AG09309 (cell line): ENCODE measurements around the gene ADI1.

Experiments used
- DNase-seq: peaks from one replicate; pipeline ENCODE4 v3.0.0-alpha.2; 2010; ENCODE audit warnings: low read depth
- H3K4me3 ChIP-seq: 2 replicates; pipeline ENCODE4 v1.5.1; 2011; ENCODE audit warnings: mild to moderate bottlenecking, low read depth, low read length, moderate library complexity; ENCODE audit not compliant: control insufficient read depth
- TF ChIP-seq, protein P1 (sequence below): IDR thresholded peaks from 2 replicates; pipeline ENCODE4 v1.5.1; 2011; ENCODE audit warnings: mild to moderate bottlenecking, low read depth, low read length, inconsistent platforms; ENCODE audit not compliant: insufficient read depth, control insufficient read depth; ENCODE audit errors: missing control alignments

Gene ADI1

DNA sequence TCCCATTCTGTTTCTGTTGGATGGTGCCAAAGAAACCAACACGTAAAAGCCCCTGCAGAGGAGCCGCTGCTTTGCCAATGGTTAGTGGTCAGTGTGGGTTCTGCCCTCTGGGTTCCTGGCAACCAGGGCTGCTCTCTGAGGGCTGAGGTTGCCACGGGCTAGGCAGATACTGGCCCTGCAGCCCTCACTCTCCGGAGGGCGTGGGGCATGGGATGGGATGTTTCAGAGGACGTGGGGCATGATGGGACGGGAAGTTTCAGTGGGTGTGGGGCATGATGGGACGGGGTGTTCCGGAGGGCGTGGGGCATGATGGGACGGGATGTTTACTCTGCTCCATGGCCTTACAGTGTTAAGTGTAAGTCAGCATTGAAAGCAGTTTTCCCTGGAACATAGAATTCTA lies 34.2 kb downstream of the ADI1 start:
- no peak for DNase-seq

DNA sequence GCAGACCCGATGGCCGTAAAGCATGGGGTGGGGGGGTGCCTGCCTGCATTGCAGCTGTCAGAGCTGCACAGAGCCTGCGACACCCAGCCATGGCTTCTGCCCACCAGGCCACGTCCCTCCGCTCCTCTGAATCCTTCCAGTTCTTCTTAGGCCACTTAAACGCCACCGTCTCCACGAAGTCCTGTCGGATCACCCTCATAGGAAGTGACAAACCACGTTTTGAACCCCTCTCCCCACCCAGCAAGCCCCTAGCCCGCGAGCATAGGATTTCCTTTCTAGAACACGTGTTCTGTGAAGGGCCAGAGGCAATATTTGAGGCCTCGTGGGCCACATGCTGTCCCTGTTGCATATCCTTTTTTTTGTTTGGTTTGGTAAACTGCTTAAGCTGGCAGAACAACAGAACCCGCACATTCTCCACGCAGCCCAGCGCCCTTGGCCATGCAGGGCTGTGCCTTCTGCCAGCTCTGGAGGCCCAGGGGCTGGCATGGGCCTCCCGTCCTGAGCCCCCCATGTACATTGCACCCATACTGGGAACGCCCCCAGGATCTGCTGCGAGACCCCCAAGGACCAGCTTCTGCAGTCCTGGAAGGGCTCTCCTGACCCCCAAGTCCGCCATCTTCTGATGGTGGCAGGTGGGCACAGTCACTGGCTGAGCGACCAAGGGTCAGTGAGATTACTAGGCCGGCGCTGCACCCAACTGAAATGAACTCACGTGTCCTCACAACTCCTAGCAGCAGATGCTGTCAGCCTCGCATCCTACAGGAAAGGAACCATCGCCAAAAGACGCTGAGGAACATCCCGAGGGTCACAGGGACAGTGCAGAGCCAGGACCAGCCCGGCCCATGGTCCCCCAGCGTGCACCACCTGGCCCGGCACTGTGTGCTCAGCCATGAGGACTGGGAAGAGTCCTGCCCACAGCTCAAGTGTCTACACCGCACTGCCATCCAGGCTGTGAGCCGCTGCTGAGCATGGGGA lies 35.1 kb downstream of the ADI1 start:
- TF ChIP-seq, protein P1, sequence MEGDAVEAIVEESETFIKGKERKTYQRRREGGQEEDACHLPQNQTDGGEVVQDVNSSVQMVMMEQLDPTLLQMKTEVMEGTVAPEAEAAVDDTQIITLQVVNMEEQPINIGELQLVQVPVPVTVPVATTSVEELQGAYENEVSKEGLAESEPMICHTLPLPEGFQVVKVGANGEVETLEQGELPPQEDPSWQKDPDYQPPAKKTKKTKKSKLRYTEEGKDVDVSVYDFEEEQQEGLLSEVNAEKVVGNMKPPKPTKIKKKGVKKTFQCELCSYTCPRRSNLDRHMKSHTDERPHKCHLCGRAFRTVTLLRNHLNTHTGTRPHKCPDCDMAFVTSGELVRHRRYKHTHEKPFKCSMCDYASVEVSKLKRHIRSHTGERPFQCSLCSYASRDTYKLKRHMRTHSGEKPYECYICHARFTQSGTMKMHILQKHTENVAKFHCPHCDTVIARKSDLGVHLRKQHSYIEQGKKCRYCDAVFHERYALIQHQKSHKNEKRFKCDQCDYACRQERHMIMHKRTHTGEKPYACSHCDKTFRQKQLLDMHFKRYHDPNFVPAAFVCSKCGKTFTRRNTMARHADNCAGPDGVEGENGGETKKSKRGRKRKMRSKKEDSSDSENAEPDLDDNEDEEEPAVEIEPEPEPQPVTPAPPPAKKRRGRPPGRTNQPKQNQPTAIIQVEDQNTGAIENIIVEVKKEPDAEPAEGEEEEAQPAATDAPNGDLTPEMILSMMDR: no peak
- no peak for DNase-seq
- no peak overlapping the region for H3K4me3 ChIP-seq

More for the DNA sequence above, 34.2 kb downstream of the ADI1 start:
- no peak overlapping the region for H3K4me3 ChIP-seq
- TF ChIP-seq, protein P1: no peak

DNA sequence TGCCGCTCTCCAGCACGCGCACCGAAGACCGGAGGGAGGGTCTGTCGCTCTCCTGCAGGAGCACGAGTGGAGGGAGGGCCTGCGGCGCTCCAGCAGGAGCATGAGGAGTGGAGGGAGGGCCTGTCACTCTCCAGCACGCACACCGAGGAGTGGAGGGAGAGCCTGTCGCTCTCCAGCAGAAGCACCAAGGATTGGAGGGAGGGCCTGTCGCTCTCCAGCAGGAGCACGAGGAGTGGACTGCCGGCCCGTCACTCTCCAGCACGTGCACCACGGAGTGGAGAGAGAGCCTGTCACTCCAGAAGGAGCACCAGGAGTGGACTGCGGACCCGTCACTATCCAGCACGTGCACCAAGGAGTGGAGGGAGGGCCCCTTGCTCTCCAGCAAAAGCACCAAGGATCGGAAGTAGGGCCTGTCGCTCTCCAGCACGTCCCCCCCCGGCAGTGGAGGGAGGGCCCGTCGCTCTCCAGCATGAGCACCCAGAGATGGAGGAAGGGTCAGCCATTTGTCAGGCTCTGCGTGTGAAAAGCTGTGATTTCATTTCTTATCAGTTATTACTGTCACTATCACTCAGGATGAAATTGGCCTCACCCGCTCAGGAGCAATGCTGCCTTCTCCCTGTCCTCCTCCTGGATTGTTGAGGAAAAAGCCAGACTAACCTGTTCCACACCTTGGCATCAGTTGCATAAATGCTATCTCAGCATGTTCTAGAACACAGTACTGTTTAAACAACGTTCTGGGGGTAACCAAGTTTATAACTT lies 35.9 kb downstream of the ADI1 start:
- H3K4me3 ChIP-seq: no peak overlapping the region
- DNase-seq: no peak
- TF ChIP-seq, protein P1: no peak

- TF ChIP-seq, protein P1: no peak
- H3K4me3 ChIP-seq: no peak overlapping the region
- DNase-seq: no peak
Observed at GRCh38 chr2:3482363-3482821, 36.9 kb downstream of the ADI1 start.

DNA sequence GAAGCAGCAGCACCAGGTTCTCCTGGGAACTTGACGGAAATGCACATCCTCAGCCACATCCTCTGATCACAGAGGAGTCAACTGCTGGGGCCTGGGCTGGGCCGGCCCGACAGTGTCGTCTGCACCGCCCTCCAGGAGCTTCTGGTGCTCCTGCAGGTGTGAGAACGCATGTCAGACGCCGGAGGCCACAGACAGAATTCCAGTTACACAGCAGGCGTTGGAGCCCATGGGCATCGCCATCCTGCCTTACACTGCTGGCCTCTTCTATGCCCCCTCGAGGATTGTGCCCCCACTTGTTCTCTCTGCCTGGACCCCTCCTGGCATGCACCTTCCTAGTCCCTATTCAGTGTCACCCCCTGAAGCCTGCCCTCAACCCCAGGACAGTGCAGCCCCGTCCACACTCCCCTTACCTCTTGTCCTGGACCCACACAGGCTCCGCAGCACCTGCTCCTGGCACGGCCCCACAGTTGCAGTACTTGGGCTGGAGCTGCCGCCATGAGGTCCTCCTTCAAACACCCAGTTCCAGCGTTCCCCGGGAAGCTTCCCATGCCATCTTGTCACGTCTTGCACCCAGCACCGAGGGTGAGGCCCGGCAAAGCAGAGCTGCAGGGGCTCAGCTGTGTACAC lies 37.5 kb downstream of the ADI1 start:
- TF ChIP-seq, protein P1: no peak
- no peak overlapping the region for H3K4me3 ChIP-seq
- no peak for DNase-seq

DNA sequence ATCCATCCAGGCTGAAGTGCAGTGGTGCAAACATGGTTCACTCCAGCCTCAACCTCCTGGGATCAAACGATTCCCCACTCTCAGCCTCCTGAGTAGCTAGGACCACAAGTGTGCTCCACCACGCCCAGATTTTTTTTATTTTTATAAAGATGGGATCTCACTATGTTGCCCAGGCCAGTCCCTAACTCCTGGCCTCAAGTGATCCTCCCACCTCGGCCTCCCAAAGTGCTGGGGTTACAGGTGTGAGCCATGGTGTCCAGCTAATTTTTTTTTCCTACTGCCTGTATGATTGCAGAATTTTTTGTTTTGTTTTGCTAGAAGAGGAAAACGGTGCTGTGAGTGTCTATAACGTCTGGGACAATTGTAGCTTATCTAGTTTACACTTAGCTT lies 38.3 kb downstream of the ADI1 start:
- TF ChIP-seq, protein P1: no peak
- no peak for DNase-seq
- H3K4me3 ChIP-seq: no peak overlapping the region
